SK-N-SH (cell line): ENCODE data around the gene AP5M1.

Experiments used
- RXRA ChIP-seq: IDR thresholded peaks from 2 replicates; pipeline ENCODE4 v1.4.0; 2012; ENCODE audit warnings: low read depth, mild to moderate bottlenecking, borderline replicate concordance
- SIN3A ChIP-seq: IDR thresholded peaks from 2 replicates; pipeline ENCODE4 v1.6.1; 2012; ENCODE audit warnings: low read depth, mild to moderate bottlenecking, low read length, moderate library complexity, borderline replicate concordance
- TAF1 ChIP-seq: IDR thresholded peaks from 2 replicates; pipeline ENCODE4 v1.6.1; 2012; ENCODE audit warnings: low read depth, mild to moderate bottlenecking, low read length, moderate library complexity, borderline replicate concordance
- TF ChIP-seq, protein P1 (sequence below): fragments of 200-600 bp; sonication (generic); IDR thresholded peaks from 2 replicates; pipeline ENCODE4 v1.6.1; 2017; ENCODE audit warnings: antibody characterized with exemption, mild to moderate bottlenecking, moderate library complexity

DNA sequence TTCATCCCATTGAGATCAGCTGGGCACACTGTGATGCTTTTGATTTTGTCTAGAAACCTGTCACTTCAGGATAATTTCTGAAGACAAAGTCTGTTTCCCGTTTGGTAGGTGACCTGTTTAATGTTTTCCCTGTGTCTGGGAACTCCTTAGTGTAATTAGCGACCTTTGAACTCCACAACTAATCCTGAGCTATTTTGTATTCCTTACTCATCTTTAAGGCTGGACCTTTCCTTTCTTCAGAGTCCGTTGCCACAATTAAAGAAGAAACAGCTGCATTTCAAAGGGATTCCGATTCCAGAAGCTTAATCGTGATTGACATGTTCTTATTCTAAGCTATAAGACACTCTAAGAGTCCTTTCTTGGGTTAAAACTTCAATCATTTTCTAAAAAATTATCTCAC, 22.0 kb downstream of the AP5M1 start:
- TF ChIP-seq, protein P1, sequence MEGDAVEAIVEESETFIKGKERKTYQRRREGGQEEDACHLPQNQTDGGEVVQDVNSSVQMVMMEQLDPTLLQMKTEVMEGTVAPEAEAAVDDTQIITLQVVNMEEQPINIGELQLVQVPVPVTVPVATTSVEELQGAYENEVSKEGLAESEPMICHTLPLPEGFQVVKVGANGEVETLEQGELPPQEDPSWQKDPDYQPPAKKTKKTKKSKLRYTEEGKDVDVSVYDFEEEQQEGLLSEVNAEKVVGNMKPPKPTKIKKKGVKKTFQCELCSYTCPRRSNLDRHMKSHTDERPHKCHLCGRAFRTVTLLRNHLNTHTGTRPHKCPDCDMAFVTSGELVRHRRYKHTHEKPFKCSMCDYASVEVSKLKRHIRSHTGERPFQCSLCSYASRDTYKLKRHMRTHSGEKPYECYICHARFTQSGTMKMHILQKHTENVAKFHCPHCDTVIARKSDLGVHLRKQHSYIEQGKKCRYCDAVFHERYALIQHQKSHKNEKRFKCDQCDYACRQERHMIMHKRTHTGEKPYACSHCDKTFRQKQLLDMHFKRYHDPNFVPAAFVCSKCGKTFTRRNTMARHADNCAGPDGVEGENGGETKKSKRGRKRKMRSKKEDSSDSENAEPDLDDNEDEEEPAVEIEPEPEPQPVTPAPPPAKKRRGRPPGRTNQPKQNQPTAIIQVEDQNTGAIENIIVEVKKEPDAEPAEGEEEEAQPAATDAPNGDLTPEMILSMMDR: no peak
- TF ChIP-seq SIN3A (no peak), RXRA (no peak), TAF1 (no peak)
